Measurements from ENCODE around the gene MYH10. TPM values are rescaled to one million over a fixed set of nuclear protein-coding genes. Genes with fewer than 3 reads are reported as not detected.

The MYH10 gene
- 218 TPM for total RNA-seq (ENCODE audit: unreplicated experiment)
- long read RNA-seq, partial matches to known transcripts: 57 of 75 reads
- long read RNA-seq, other reads (novel, unspliced or antisense): 18 of 75 reads

GRCh38 chr17:8630227-8630801 is at the start of gene MYH10:
Gene MYH10 (minus strand): TSS chr17:8630725. CDS start chr17:8623246, 7,479 bp downstream.
- DNase-seq: no peak
- Mint-ChIP-seq H3K27ac (ENCODE audit: unreplicated experiment) (peak within 1 kb of the TSS; percentile 98), H3K36me3 (ENCODE audit: unreplicated experiment) (no peaks in the 10 kb centered on the region), H3K9me3 (ENCODE audit: unreplicated experiment) (peaks cover 10% of the 10 kb centered on the region), H3K27me3 (ENCODE audit: unreplicated experiment) (peaks cover 12% of the 10 kb centered on the region), H3K4me3 (ENCODE audit: unreplicated experiment) (peak within 1 kb of the TSS; percentile 98), H3K4me1 (ENCODE audit: low read depth, unreplicated experiment) (peaks cover 15% of the 10 kb centered on the region)
- TF ChIP-seq CTCF (IDR thresholded peaks at IDR 0.05; ENCODE audit: partially characterized antibody, unreplicated experiment): no peak

DNA sequence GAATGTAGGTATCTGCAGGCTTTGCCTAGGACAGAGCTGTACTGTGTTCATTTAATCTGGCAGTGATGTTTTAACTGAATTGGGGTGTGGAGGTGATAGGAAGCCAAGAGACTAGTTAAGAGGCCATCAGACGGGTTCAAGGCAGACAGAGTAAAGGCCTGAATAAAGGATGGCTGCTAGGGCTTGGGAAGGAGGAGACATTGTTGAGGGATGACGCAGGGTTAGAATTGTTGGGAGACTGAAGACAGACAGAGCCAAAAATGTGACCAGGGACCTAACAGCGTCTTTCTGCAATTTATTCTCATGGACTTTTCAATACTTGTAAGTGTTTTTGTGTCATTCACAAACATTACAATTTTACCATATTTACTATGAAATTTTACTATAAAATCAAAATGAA is 48.6 kb upstream of the MYH10 start:
- no peak overlapping the region for H3K27ac Mint-ChIP-seq (ENCODE audit: unreplicated experiment)
- H3K27me3 Mint-ChIP-seq (ENCODE audit: unreplicated experiment): no peaks in the 10 kb centered on the region
- no peak for DNase-seq
- no peaks in the 10 kb centered on the region for H3K4me1 Mint-ChIP-seq (ENCODE audit: low read depth, unreplicated experiment)
- no peak overlapping the region for H3K4me3 Mint-ChIP-seq (ENCODE audit: unreplicated experiment)
- H3K9me3 Mint-ChIP-seq (ENCODE audit: unreplicated experiment): peaks cover 2% of the 10 kb centered on the region
- TF ChIP-seq CTCF (IDR thresholded peaks at IDR 0.05; ENCODE audit: partially characterized antibody, unreplicated experiment): no peak
- H3K36me3 Mint-ChIP-seq (ENCODE audit: unreplicated experiment): peaks cover 14% of the 10 kb centered on the region

DNA sequence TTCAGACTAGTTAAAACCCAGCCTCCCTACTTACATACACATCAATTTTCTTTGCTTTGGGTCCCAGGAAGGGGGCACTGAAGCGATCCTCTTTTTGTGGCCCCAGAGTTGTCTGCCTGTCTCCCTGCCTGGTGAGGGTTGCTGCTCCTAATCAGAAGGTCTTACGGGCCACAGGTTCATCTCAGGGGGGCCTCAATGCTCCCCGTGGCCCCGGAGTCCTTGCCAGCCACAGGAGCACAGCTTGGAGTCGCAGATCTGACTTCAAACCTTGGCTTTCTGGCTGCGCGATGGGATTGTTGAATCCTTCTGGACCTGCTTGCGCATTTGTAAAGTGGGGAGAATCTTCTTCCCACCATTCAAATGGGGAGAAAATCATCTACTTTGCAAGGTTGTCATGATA is 44.8 kb upstream of the MYH10 start:
- Mint-ChIP-seq H3K9me3 (ENCODE audit: unreplicated experiment) (peaks cover 2% of the 10 kb centered on the region), H3K36me3 (ENCODE audit: unreplicated experiment) (peaks cover 14% of the 10 kb centered on the region), H3K4me1 (ENCODE audit: low read depth, unreplicated experiment) (no peaks in the 10 kb centered on the region), H3K27ac (ENCODE audit: unreplicated experiment) (no peak overlapping the region), H3K27me3 (ENCODE audit: unreplicated experiment) (peaks cover 2% of the 10 kb centered on the region), H3K4me3 (ENCODE audit: unreplicated experiment) (no peak overlapping the region)
- TF ChIP-seq CTCF (IDR thresholded peaks at IDR 0.05; ENCODE audit: partially characterized antibody, unreplicated experiment): no peak
- no peak for DNase-seq

- H3K27ac Mint-ChIP-seq (ENCODE audit: unreplicated experiment): no peak overlapping the region
- H3K27me3 Mint-ChIP-seq (ENCODE audit: unreplicated experiment): peaks cover 2% of the 10 kb centered on the region
- H3K4me1 Mint-ChIP-seq (ENCODE audit: low read depth, unreplicated experiment): no peaks in the 10 kb centered on the region
- DNase-seq: no peak
- H3K9me3 Mint-ChIP-seq (ENCODE audit: unreplicated experiment): peaks cover 2% of the 10 kb centered on the region
- no peak overlapping the region for H3K4me3 Mint-ChIP-seq (ENCODE audit: unreplicated experiment)
- no peak for TF ChIP-seq CTCF (IDR thresholded peaks at IDR 0.05; ENCODE audit: partially characterized antibody, unreplicated experiment)
- H3K36me3 Mint-ChIP-seq (ENCODE audit: unreplicated experiment): peaks cover 14% of the 10 kb centered on the region
These were observed 44.1 kb upstream of the MYH10 start for GRCh38 chr17:8674344-8675305.

Data from glutamatergic neuron (in vitro differentiated cells).